Activated CD8-positive, alpha-beta memory T cell treated with anti-CD3 and anti-CD28 coated beads for 36 hours (primary cell): ENCODE data around the gene USF1. TPM values are rescaled to one million over a fixed set of nuclear protein-coding genes. Genes with fewer than 3 reads are reported as not detected.

Experiments used
- total RNA-seq, 2 experiments: library from RNA; stranded (reverse); gene quantifications; one replicate each; pipeline ENCODE4 v1.2.3, GENCODE V29; 2021

USF1 gene
- total RNA-seq, 2 experiments from 2014 or later: 58.4 to 63.8 TPM

Other genes starting within 250 kb of the USF1 start
- gene LY9, start 249.8 kb downstream of the USF1 start, total RNA-seq: 1 to 10 TPM; 4.2 to 4.8 TPM
- gene CD244, start 183.1 kb downstream of the USF1 start, total RNA-seq: 1 to 10 TPM; 1.9 to 2.1 TPM
- not detected for gene ITLN1, start 160.8 kb downstream of the USF1 start, total RNA-seq
- gene ITLN2, start 91.2 kb downstream of the USF1 start, total RNA-seq: not detected
- gene F11R, start 24.8 kb downstream of the USF1 start, total RNA-seq: 10 to 100 TPM in 1 of 2 experiments, 1 to 10 TPM in 1; 8.6 to 11.5 TPM
- 10 to 100 TPM; 40.9 to 43.2 TPM for gene TSTD1, start 7.0 kb downstream of the USF1 start, total RNA-seq
- gene ARHGAP30, start 23.9 kb upstream of the USF1 start, total RNA-seq: 100 to 1,000 TPM; 149 TPM
- gene NECTIN4, start 43.6 kb upstream of the USF1 start, total RNA-seq: under 1 TPM in 1 of 2 experiments, not detected in 1; 0.08 TPM
- gene KLHDC9, start 52.4 kb upstream of the USF1 start, total RNA-seq: under 1 TPM; 0.38 to 0.53 TPM
- 100 to 1,000 TPM; 148 to 159 TPM for gene PFDN2, start 72.1 kb upstream of the USF1 start, total RNA-seq
- gene NIT1, start 72.1 kb upstream of the USF1 start, total RNA-seq: 10 to 100 TPM; 38.6 to 40.3 TPM
- 10 to 100 TPM; 42.4 to 42.7 TPM for gene DEDD, start 86.7 kb upstream of the USF1 start, total RNA-seq
- gene UFC1, start 108.0 kb upstream of the USF1 start, total RNA-seq: 10 to 100 TPM; 99.0 to 99.9 TPM
- 10 to 100 TPM; 23.4 to 25.3 TPM for gene USP21, start 113.5 kb upstream of the USF1 start, total RNA-seq
- gene PPOX, start 120.4 kb upstream of the USF1 start, total RNA-seq: 10 to 100 TPM; 23.1 to 24.1 TPM
- 10 to 100 TPM; 56.4 to 58.9 TPM for gene B4GALT3, start 131.5 kb upstream of the USF1 start, total RNA-seq
- gene ADAMTS4, start 153.1 kb upstream of the USF1 start, total RNA-seq: under 1 TPM; 0.27 to 0.69 TPM
- gene NDUFS2, start 156.4 kb upstream of the USF1 start, total RNA-seq: 10 to 100 TPM; 87.3 to 88.8 TPM
- 1 to 10 TPM in 1 of 2 experiments, under 1 TPM in 1; 0.95 to 1.1 TPM for gene FCER1G, start 169.3 kb upstream of the USF1 start, total RNA-seq
- gene APOA2, start 177.7 kb upstream of the USF1 start, total RNA-seq: not detected
- 10 to 100 TPM; 23.7 to 25.1 TPM for gene TOMM40L, start 180.1 kb upstream of the USF1 start, total RNA-seq
- gene NR1I3, start 192.2 kb upstream of the USF1 start, total RNA-seq: not detected
- gene PCP4L1, start 212.8 kb upstream of the USF1 start, total RNA-seq: under 1 TPM in 1 of 2 experiments, not detected in 1; 0.13 TPM